ENCODE data around the gene ADARB1. TPM values are rescaled to one million over a fixed set of nuclear protein-coding genes. Genes with fewer than 3 reads are reported as not detected.

The ADARB1 gene
- polyA plus RNA-seq, 1 experiment = 25.3 TPM

DNA sequence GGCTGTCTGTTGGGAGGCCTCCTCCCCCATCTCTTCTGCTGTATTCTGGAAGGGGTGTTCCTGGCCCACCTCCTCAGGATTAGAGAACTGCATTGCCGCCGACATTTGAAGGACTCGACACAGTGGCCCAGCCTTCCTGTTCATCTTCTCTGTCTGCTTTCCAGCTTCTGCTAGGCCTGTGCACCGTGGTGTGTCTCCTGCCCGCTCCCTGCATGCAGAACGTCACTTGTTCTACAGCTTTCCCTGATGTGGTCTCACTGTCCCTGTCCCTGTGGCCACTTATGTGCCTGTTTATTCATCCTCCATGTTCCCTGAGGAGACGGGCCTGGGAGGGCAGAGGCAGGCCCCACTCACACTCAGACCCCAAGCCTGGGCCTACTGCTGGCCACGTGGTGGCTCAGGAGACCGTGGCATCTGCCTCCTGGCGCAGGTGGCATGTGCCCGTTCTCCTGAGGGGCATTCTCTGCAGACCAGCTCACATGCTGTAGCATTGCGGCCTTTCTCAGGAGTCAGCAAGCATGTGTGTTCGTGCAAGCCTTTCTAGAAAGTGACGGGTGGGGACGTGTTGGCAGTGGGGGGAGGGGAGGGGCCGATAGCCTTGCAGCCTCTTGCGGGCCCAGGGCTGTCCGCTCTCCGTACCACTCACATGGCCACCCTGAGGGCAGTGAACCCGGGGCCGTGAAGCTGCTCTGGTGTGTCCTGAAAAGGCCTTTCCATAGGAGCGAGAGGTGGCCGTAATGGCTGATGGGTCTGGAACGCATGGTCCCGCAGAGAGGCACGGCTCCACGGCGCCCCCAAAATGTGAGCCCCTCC is 177.5 kb downstream of the ADARB1 start:
- Histone ChIP-seq H3K9me3 (ENCODE audit: control insufficient read depth, insufficient read depth, low read length) (peaks cover 14% of the 10 kb centered on the region; the same call in 1 of the 2 replicates), H3K27me3 (ENCODE audit: control insufficient read depth, insufficient read depth, low read length) (peaks cover 16% of the 10 kb centered on the region), H3K27ac (ENCODE audit: low read depth, low read length) (no peak overlapping the region), H3K4me3 (ENCODE audit: low read depth, low read length) (no peak overlapping the region)
- CTCF ChIA-PET = no interaction called here
- no peak for DNase-seq (ENCODE audit: low read depth, low spot score)
- POLR2A ChIA-PET = no interaction called here
- TF ChIP-seq, protein P1, sequence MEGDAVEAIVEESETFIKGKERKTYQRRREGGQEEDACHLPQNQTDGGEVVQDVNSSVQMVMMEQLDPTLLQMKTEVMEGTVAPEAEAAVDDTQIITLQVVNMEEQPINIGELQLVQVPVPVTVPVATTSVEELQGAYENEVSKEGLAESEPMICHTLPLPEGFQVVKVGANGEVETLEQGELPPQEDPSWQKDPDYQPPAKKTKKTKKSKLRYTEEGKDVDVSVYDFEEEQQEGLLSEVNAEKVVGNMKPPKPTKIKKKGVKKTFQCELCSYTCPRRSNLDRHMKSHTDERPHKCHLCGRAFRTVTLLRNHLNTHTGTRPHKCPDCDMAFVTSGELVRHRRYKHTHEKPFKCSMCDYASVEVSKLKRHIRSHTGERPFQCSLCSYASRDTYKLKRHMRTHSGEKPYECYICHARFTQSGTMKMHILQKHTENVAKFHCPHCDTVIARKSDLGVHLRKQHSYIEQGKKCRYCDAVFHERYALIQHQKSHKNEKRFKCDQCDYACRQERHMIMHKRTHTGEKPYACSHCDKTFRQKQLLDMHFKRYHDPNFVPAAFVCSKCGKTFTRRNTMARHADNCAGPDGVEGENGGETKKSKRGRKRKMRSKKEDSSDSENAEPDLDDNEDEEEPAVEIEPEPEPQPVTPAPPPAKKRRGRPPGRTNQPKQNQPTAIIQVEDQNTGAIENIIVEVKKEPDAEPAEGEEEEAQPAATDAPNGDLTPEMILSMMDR (IDR thresholded peaks at IDR 0.05; ENCODE audit: low read depth, low read length) = no peak

DNA sequence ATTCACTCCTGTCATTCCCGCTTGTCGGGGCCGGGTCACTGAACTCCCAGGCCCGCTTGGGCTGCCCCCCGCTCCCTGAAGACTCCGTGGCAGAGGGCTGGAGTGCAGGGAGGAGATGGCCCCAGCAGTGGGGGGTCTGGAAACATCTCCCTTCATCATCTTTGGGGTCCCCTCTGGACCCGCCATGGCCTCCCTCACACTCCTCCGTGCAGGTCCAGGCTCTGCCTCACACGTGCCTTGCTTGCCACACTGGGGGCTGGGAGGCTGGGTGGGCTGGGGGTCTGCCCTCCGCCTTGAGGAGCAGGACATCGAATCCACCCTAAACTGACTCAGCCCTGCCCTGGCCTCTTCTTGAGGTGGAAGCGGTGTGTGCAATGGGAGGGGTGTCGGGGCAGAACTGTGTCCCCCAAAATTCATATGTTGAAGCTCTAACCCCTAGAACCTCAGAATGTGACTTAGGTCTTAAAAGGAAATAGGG is 178.1 kb downstream of the ADARB1 start:
- peaks cover 14% of the 10 kb centered on the region; the same call in 1 of the 2 replicates for H3K9me3 ChIP-seq (ENCODE audit: control insufficient read depth, insufficient read depth, low read length)
- H3K4me3 ChIP-seq (ENCODE audit: low read depth, low read length) = no peak overlapping the region
- POLR2A ChIA-PET = no interaction called here
- no peak for DNase-seq (ENCODE audit: low read depth, low spot score)
- TF ChIP-seq, protein P1 (IDR thresholded peaks at IDR 0.05; ENCODE audit: low read depth, low read length) = no peak
- no peak overlapping the region for H3K27ac ChIP-seq (ENCODE audit: low read depth, low read length)
- H3K27me3 ChIP-seq (ENCODE audit: control insufficient read depth, insufficient read depth, low read length) = peaks cover 17% of the 10 kb centered on the region
- CTCF ChIA-PET = no interaction called here

DNA sequence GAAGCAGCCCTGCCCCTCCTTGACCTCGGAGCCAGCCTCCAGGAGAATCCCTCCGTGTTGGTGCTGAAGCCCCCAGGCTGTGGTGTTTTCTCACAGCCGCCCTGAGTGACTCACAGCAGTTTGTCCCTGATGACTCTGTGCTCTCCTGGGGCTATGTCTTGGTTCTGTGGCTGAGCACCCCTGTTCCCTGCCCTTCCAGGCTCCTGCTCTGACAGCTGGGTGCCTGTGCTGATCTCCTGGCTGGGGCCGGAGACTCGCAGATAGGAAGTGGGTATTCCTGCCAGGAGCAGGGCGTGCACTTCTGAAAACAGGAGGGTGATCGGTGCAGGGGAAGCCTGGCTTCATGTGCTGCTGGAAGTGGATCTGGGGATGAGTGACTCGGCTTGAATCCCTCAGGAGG is 178.8 kb downstream of the ADARB1 start:
- no peak for DNase-seq (ENCODE audit: low read depth, low spot score)
- Histone ChIP-seq H3K27me3 (ENCODE audit: control insufficient read depth, insufficient read depth, low read length) (peaks cover 17% of the 10 kb centered on the region), H3K9me3 (ENCODE audit: control insufficient read depth, insufficient read depth, low read length) (peaks cover 14% of the 10 kb centered on the region; the same call in 1 of the 2 replicates), H3K4me3 (ENCODE audit: low read depth, low read length) (no peak overlapping the region), H3K27ac (ENCODE audit: low read depth, low read length) (no peak overlapping the region)
- TF ChIP-seq, protein P1 (IDR thresholded peaks at IDR 0.05; ENCODE audit: low read depth, low read length) = no peak
- POLR2A ChIA-PET = no interaction called here
- CTCF ChIA-PET = no interaction called here

DNA sequence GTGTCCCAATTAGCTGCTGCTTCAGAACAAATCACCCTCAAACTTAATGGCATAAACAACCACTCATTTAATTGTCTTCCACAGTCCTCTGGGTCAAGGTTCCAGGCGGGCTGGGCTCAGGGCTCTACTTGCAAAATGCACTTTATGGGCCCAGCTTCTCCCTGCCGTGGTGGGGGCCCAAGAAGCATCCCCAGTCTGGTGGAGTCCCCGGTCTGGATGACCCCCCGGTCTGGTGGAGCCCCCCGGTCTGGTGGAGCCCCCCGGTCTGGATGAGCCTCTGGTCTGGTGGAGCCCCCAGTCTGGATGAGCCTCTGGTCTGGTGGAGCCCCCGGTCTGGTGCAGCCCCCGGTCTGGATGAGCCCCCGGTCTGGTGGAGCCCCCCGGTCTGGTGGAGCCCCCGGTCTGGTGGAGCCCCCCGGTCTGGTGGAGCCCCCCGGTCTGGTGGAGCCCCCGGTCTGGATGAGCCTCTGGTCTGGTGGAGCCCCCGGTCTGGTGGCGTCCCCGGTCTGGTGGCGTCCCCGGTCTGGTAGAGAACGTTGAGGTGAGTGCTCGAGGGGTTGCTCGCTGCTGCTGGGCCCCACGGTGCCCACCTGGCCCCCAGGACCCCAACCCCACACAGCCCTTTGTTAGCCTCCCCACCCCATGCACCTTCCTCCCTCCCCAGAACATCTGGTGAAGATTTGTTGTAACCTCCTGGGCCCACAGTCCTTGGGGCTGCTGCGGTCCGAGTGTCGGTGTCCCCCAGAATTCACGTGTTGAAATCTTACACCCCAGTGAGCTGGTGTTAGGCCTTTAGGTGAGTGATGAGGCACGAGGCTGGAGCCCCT is 179.5 kb downstream of the ADARB1 start:
- no peak for DNase-seq (ENCODE audit: low read depth, low spot score)
- ChIA-PET POLR2A (no interaction called here), CTCF (no interaction called here)
- Histone ChIP-seq H3K27me3 (ENCODE audit: control insufficient read depth, insufficient read depth, low read length) (peaks cover 23% of the 10 kb centered on the region), H3K9me3 (ENCODE audit: control insufficient read depth, insufficient read depth, low read length) (peaks cover 14% of the 10 kb centered on the region; the same call in 1 of the 2 replicates), H3K4me3 (ENCODE audit: low read depth, low read length) (no peak overlapping the region), H3K27ac (ENCODE audit: low read depth, low read length) (no peak overlapping the region)
- TF ChIP-seq, protein P1 (IDR thresholded peaks at IDR 0.05; ENCODE audit: low read depth, low read length) = no peak

Measured in AG04450 (cell line).